ENCODE measurements around the gene PRCC.
"Not testable (repeated sequence)": the region's sequence is repeated elsewhere in the genome, so short reads cannot be mapped to it uniquely, and the experiment has no call there.

Gene PRCC

DNA sequence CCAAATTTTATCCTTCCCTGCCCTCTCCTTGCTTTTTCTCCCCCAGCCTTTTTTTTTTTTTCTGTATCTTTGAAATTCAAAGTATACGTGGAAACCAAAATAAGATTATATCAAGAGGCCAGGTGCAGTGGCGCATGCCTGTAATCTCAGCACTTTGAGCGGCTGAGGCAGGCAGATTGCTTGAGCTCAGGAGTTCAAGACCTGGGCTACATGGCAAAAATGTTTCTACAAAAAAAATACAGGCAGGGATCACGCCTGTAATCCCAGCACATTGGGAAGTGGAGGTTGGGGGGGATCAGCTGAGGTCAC is 6.6 kb upstream of the PRCC start:
- no peak for DNase-seq (ENCODE audit: low spot score)

DNA sequence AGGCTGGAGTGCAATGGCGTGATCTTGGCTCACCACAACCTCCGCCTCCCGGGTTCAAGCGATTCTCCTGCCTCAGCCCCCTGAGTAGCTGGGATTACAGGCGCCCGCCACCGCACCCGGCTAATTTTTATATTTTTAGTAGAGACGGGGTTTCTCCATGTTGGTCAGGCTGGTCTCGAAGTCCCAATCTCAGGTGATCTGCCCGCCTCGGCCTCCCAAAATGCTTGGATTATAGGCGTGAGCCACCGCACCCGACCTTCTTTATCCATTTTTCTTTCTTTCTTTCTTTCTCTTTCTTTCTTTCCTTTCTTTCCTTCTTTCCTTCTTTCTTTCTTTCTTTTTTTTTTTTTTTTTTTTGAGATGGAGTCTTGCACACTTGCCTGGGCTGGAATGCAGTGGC is 2.2 kb upstream of the PRCC start:
- DNase-seq (ENCODE audit: low spot score): not testable (repeated sequence)

DNA sequence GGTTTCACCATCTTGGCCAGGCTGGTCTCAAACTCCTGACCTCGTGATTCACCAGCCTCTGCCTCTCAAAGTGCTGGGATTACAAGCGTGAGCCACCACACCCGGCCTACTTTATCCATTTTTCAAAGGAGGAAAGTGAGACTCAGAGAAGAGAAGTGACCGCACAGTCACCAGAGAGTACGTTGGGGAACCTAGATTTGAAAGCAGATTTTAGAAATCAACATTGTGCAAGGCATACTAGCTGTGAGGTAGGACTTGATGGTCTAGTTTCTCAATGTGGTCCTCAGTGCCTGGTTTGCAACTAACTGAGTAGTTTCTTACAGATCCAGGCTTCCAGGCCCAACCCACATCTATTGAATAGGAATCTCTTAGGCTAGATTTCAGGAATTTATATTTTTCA is 1.7 kb upstream of the PRCC start:
- no peak for DNase-seq (ENCODE audit: low spot score)

DNA sequence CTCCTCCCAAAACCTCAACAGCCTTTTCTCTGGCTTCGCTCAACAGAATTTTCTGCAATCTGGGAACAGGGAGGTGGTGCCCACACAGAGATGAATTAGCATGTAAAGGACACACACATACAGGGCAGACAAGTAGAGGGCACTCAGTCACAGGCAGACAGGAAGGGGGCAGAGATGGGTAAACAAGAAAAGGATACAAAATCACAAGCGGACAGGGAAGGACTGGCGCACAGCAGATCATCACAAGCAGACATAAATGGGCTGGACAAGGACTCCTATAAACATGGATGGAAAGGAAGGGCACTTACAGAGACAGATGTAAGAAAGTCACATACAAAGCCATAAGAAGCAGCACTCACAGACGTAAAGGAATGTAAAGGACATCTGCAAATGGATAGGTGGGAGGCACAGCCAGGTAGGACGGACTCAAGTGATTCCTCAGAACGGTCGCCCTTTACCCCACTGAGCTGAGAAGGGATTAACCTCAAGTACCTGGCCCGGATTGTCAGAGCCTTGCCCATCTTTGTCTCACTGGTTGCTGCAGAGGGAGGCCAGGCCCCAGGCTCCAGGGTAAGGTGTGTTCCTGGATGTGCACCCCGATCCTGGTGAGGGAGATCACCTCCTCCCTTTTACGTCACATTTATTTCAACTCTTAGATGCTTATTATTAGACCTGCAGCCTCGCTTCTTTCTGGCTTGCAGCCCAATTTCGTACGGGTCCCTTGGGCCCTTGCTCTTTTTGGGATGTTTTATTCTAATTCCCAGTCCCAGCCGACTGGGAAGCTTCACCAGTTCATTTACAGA is 836 bp upstream of the PRCC start:
- DNase-seq (ENCODE audit: low spot score): no peak

DNA sequence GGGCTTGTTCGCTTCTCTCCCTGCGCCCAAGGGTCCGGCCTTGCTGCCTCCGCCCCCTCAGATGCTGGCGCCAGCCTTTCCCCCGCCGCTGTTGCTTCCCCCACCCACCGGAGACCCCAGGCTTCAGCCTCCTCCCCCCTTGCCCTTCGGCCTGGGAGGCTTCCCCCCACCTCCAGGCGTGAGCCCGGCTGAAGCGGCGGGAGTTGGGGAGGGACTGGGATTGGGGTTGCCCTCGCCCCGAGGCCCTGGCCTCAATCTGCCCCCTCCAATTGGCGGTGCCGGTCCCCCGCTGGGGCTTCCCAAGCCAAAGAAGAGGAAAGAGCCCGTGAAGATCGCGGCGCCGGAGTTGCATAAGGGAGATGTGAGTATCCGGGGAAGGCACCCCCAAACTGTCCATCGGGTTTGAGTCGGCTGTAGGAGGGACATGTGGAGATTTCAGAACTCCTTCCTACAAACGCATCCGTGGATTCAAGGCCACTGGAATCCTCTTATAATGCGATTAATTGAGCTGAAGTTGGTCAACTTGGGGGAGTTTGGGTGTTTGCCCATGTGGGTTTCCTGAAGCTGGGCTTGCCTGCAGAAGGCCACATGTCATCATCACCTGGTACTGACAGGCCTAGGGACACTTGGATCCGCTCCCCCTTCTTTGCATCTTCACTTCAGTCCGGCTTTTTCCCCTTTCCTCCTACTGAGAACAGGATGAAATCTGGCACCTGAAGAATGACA is 707 bp downstream of the PRCC start:
- DNase-seq (ENCODE audit: low spot score): no peak

DNA sequence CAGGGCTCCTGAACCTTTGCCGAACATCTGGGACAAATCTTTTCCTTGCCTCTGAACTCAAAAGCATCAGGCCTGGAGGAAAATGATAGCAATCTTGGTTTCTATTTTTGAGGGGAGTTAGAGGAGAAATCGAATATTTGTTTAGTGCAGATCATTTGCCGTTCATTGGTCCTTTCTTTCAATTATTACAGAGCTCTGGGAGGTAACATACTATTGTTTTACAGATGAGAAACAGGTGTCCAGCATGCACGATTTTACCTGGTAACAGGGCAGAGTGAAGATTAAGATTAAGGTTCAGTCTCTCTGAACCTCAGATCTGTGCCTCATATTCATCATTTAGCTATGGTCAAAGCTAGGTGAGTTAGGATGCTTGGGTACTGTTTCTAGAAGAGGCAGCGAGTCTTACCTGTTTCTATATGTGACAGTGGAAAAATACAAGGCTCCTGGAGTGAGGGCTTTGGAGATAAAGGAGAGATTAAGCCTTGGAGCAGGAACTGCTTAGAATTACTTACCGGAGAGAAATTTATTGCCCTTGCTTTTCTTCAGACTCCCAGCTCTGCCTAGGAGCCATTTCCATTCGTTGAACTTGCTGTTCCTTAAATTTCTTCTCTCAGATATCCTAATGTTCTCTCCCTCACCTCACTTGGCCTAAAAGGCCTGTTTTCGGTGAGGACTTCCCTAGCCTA is 1.4 kb downstream of the PRCC start:
- no peak for DNase-seq (ENCODE audit: low spot score)

DNA sequence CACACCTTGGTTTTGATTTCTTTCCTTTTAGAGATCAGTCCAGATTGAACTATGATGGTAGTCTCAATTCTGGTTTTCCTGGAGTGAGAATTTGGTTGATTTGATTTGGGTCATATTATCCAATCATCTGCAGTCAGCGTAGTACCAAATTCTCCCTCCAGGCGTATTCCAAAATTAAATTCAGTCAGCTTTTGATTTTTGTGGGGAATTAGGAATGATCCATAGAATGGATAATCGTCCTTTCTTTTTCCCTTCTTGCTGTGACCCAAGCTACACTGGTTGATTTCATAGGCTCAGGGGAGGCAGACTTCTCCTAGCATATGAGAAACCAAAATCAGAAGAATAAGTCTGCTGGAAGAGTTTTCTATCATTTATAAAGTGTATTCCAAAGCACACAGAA is 4.9 kb downstream of the PRCC start:
- DNase-seq (ENCODE audit: low spot score): no peak

DNA sequence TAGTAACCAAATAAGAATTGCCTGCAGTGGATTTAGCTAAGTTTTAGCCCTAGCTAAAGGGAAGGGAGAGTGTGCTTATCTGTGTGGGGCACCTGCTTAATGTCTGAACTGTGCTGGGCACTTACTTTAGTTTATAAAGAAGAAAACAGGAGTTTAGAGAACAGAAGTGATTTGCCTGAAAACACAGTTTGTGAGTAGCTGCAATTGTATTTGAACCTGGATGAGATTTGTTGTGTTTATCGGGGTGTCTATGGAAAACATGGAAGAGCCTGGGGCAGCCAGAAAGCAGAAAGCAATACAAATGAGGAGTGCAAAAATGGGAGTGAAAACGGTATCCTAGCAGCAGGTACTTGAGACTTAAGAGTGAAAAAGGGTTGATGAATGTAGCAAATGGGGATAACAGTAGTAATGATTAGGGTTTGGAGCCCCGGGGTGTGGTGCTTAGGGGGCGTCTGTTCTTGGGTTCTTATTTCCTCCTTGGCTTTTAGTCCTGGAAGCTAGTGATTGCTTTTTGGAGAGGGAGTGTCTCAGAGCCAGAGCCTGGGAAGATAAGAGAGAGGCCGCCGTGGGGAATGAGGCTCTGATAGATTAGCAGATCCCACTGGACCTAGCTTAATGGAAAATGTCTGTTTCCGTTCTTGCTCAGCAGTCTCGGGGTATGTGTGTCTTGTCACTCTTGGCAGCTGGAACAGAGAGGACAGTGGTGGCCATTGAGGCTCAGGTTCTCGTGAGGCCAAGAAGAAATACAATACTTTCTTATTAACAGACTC is 5.6 kb downstream of the PRCC start:
- DNase-seq (ENCODE audit: low spot score): no peak

DNA sequence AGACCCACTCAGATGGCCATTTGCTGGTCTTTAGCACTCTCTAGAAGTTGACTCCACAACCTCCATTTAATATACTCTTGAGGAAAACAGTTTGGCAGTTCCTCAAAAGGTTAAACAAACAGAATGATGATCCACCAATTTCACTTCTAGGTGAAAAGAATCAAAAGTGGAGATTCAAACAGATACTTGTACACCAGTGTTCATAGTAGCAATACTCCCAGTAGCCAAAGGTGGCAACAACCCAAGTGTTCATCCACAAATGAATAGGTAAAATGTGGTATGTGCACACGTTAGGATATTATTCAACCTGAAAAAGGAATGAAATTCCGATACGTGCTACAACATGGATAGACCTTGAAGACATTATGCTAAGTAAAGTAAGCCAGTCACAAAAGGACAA is 6.3 kb downstream of the PRCC start:
- no peak for DNase-seq (ENCODE audit: low spot score)

DNA sequence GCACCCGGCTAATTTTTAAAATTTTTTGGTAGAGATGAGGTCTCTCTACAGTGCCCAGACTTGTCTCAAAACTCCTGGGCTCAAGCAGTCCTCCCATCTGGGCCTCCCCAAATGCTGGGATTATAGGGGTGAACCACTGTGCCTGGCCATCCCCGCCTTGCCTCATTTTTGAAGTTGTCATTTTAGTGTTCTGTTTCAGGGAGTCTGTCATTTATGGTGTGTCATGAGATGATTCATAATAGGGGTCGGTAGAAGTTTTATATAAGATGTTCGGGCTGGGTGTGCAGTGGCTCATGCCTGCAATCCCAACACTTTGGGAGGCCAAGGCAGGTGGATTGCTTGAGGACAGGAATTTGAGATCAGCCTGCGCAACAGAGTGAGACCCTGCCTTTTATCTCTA is 8.5 kb downstream of the PRCC start:
- DNase-seq (ENCODE audit: low spot score): no peak

DNA sequence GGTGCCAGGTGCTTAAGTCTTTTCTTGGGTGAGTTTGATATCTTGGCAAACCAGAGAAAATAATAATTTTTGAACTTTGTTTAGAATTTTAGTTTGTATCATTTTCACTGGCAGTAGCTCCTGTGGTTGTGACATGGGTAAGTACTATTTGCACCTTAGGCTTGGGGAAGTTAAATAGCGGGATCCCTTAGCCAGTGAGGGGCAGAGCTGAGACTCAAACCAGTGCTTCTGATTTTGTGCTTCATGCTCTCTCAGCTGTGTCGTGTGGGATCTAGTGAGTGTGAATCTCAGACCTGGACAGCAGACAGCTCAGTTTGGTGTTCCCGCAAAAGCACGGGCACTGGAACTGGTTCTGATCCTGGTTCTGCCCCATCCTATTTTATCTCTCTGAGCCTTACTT is 9.6 kb downstream of the PRCC start:
- DNase-seq (ENCODE audit: low spot score): no peak

DNA sequence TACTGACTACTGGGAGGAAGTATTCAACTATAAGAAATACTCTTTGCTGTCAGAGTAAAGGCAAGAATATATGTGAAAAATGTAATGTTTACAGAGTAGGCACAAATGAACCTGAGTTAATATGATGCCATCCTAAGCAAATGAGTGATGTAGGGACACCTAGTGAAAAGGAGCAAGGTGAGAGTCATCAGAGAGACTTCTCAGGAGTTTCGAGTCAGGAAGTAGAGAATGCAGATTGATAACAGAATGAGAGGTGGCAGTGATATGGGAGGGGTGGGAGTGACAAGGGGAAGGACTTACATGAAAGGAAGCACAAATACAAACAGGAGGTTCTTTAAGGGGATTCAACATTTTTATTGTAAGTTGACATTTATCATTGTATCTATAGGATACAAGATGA is 10.2 kb downstream of the PRCC start:
- DNase-seq (ENCODE audit: low spot score): no peak

DNA sequence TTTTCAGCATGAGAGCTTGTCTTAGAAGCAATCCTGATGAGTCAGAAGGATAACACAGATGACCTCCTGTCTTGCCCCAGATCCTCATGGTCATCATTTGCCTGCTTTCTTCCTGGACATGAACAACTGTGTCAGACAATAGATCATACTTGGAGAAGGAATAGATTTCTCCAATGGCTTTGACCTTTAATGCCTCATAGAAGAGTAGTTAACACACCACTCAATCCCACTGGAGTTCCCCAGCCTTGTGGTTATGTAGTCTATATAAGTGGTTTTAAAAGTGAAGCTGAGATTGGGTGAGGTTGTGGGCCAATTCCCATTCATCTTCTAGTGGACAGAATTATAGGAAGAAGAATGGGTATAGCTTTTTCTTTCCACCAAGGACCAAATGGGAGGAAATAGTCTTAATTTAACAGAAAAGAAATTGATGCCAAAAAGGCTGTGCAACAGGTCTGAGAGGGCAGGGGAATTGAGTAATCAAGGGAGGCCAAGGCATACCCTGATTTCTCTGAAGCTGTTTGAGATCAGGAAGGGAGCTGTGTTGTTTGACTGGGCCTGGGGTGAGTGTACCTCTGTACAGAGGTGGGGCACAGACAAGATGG is 14.4 kb downstream of the PRCC start:
- DNase-seq (ENCODE audit: low spot score): no peak

DNA sequence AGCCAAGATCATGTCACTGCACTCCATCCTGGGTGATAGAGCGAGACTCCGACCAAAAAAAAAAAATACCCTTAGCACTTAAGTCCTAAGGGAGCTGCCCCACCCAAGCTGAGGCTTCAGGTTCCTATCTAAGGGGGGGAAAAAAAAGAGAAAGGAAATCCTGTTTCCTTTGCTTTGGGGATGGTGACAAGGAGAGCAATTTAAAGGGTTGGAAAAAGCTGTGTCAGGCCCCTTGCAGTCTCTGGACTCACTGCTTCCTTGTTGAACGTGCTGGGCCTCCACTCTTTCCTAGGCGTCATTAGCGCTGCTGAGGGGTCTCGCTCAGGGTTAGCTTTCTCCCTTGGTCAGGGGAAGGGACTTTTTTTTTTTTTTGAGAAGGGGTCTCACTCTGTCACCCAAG is 18.1 kb downstream of the PRCC start:
- DNase-seq (ENCODE audit: low spot score): no peak

DNA sequence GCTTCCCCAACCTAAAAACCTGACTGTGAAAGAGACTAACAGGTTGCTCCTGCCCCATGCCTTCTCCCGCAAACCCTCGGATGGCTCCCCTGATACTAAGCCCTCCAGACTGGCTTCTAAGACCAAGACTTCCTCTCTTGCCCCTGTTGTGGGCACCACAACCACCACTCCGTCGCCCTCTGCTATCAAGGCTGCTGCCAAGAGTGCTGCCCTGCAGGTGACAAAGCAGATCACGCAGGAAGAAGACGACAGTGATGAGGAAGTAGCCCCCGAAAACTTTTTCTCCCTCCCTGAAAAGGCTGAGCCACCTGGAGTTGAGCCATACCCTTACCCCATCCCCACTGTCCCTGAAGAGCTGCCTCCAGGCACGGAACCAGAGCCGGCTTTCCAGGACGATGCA is 19.3 kb downstream of the PRCC start:
- DNase-seq (ENCODE audit: low spot score): no peak

DNA sequence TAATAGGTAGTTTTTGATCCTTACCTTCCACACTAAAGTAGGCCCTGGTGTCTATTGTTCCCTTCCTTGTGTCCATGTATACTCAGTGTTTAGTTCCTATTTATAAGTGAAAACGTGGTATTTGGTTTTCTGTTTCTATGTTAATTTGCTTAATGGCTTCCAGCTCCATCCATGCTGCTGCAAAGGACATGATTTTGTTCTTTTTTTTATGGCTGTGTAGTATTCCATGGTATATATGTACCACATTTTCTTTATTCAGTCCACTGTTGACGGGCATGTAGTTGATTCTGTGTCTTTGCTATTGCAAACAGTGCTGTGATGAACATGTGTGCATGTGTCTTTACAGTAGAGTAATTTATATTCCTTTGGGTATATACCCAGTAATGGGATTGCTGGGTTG is 20.8 kb downstream of the PRCC start:
- DNase-seq (ENCODE audit: low spot score): no peak

DNA sequence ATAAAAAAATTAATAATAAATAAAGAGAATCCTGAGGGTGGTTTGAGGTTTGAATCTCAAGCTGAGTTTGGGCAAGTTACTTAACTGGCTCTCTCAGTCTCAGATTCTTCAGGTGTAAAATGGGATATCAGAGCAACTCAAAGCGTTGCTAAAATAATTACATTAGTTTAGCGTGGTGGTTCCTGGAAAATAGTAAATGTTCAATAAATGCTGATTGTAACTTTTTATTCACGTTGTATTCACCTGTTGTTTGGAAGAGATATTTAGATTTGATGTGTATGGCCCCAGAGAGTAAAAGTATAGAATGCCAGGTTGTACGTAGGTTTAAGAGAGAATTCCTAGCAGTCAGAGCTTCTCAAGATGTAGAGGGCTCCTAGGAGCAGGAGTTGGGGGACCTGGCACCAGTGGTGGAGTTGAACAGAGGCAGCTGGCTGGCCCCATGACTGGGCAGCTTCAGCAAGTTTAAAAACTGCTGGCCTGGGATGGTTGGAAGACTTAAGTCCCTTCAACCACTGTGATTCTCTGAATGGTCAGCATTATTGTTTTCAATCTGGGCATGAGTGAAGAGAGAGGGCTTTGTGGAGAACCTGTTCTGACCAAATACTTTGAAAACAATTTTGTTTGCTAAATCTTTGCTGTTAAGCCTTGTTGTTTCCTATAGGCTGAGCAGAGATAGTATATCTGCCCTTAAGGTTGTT is 22.4 kb downstream of the PRCC start:
- no peak for DNase-seq (ENCODE audit: low spot score)

DNA sequence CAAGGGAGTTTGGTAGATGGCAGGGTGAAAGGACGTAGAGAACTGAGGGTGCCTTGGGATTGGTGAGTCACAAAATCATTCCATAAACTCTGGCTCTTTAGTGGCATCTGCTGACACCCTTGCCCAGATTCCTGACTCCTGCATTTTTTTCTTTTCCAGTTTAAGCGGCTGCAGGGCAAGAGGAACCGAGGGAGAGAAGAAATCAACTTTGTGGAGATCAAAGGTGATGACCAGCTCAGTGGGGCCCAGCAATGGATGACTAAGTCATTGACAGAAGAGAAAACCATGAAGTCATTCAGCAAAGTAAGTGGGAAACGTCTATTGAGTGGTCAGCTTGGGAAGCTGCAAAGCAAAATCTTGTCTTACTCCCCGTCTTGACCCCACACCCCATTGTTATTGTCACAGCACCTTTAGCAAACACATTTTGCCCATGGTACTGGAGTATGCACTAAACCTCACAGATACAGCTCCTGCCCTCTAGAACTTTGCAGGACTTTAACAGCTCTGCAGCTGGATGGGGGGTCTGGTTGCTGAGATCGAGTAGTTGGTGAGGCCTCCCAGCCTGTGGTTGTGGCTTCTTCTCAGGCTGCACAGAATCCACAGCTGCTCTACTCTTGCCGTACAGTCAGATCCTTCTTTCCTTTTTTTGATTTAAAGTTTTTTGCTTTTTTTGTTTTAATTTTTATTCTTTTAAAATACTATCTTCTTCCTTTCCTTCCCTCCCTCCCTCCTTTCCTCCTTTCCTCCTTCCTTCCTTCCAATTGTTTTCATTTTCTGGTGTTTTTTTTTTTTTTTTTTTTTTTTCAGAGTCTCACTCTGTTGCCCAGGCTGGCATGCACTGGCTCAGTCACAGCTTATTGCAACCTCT is 27.4 kb downstream of the PRCC start:
- DNase-seq (ENCODE audit: low spot score): no peak

DNA sequence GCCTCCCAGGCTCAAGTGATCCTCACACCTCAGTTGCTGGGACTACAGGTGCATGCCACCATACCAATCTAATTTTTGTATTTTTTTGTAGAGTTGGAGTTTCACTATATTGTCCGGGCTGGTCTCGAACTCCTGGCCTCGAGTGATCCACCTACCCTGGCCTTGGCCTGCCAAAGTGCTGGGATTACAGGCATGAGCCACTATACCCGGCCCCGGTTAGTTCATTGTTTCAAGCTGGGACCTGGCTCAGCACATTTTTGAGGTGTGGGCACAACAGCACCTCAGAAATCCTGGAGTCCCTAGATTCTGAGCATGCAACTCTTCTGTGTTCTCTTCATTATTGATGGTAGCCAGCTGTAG is 28.0 kb downstream of the PRCC start:
- no peak for DNase-seq (ENCODE audit: low spot score)

DNA sequence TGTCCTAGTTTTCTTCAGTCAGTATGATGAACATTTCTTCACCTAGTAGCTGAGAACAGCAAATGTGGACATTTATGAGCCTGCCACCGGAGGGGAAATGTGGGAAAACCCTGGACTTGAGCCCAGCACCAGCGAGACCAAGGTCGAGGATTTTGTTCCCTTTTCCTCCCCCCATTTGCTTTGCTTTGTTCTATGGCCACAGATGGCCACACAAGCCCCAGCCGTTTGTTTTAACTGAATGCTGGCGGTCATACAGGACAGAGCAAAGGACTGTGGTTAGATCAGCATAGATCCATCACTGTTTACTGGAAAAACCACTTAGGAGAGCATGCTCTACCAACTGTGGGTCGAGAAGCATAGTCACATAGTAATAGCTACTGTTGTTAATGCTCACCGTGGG is 28.5 kb downstream of the PRCC start:
- DNase-seq (ENCODE audit: low spot score): no peak

All from HuH-7 (cell line).